ENCODE results near the gene TAMALIN. TPM values are rescaled to one million over a fixed set of nuclear protein-coding genes. Genes with fewer than 3 reads are reported as not detected.

TAMALIN gene
- total RNA-seq, 3 donors from 2014 or later (not counting 1 experiment from before 2014, with no cell fraction given) = 403 to 663 (median 424) TPM

DNA sequence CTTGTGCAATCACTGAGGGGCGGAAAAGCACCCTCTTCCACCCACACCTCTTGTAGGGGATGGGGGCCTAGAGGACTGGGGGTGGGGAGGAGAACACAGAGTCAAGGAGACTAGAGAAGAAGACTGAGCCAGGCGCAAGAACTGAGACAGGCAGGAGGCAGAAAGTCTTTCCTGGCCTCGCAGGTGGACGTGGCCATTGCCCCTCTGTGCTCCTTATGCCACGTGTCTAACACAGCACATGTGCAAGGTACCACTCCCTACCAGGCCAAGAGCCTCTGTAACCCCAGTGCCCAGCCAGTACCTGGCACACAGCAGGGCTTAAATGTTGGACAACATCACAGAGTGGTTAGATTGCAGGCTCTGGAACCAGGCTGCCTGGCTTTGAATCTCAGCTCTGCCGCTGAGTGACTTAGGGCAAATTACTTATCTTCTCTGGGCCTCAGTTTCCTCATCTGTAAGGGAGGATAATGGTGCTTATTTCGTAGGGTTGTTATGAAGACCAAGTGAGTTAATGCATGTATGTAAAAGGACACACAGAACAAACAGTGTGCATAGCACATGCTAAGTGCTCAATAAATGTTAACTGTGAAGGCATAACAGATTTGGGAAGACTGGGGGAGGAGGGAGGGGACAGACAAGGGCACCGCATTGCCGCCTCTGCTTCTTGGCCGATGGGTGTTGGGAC, 1.4 kb upstream of the TAMALIN start:
- no peak overlapping the region for H3K27ac ChIP-seq (ENCODE audit: low read length)

DNA sequence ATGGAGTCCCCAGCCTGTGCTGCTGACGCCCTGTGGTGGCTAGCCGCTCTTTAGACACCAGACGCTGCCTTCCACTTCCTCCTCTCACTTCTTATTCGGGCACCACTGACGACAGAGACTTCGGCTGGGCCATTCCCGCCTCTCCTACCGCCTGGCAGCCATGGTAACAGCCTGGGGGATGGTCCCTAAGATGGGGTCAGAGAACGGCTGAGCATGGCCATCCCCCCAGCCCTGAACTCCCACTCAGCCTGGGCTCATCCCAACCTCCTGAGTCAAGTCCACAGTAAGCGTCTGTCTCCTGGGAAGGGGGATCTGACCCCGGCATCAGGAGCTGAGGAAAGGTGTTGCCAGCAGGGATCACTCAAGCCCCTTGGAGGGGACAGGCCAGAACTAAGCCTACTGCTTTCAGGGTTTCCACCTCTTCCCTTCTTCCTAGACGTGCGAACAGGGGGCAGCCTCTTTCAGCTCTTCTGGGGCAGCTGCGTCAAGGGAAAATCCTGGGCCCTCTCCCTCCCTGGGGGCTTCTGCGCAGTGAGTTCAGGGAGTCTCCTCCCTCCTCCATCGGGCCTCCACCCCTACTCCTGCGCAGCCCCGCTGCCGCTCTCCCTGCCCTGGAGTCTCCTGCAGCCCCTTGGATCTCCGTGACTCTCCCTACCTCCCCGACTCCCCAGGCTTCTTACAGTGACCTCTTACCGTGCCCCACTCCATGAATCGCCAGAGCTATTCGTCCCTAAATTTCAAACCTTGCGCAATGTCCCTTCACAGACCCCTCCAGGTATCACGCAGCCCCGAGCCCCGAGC, 643 bp upstream of the TAMALIN start:
- Mint-ChIP-seq H3K4me1 (peaks cover 27 to 34% of the 10 kb centered on the region in 2 donors), H3K36me3 (no peaks in the 10 kb centered on the region), H3K4me3 (peak overlapping the region; percentile 86), H3K27me3 (ENCODE audit: low read depth in 2 of 2) (no peaks in the 10 kb centered on the region), H3K9me3 (no peaks in the 10 kb centered on the region), H3K27ac (peak overlapping the region; percentile 90 to 94)
- H3K27ac ChIP-seq (ENCODE audit: low read length) = peak overlapping the region; percentile 61
- peak; percentile 58 to 78 (median 70) for ATAC-seq
- H3K4me3 ChIP-seq (ENCODE audit: low read length) = peak overlapping the region; percentile 34
- H3K4me1 ChIP-seq (ENCODE audit: control insufficient read depth, insufficient read depth, low read length) = peaks cover 31% of the 10 kb centered on the region
- no peaks in the 10 kb centered on the region for H3K36me3 ChIP-seq (ENCODE audit: control insufficient read depth, insufficient read depth, low read length)
- TF ChIP-seq, protein P1, sequence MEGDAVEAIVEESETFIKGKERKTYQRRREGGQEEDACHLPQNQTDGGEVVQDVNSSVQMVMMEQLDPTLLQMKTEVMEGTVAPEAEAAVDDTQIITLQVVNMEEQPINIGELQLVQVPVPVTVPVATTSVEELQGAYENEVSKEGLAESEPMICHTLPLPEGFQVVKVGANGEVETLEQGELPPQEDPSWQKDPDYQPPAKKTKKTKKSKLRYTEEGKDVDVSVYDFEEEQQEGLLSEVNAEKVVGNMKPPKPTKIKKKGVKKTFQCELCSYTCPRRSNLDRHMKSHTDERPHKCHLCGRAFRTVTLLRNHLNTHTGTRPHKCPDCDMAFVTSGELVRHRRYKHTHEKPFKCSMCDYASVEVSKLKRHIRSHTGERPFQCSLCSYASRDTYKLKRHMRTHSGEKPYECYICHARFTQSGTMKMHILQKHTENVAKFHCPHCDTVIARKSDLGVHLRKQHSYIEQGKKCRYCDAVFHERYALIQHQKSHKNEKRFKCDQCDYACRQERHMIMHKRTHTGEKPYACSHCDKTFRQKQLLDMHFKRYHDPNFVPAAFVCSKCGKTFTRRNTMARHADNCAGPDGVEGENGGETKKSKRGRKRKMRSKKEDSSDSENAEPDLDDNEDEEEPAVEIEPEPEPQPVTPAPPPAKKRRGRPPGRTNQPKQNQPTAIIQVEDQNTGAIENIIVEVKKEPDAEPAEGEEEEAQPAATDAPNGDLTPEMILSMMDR (IDR thresholded peaks at IDR 0.05) = no peak
- peak; percentile 62 to 68 for DNase-seq
- peaks cover 4% of the 10 kb centered on the region for H3K27me3 ChIP-seq (ENCODE audit: control insufficient read depth, insufficient read depth, low read length)
- WGBS (ENCODE audit: insufficient coverage) = 16% methylated on average over 28 of the region's 28 CpGs
- intact Hi-C loops (cut with micrococcal nuclease) = loop anchor here (1.0 kb wide), 2 partner anchors 17 to 44 kb away; no protein-coding TSS in a partner anchor
- H3K9me3 ChIP-seq (ENCODE audit: control insufficient read depth, insufficient read depth, low read length) = no peaks in the 10 kb centered on the region

More for the DNA sequence above, 1.4 kb upstream of the TAMALIN start:
- Histone ChIP-seq H3K36me3 (ENCODE audit: control insufficient read depth, insufficient read depth, low read length) (no peaks in the 10 kb centered on the region), H3K9me3 (ENCODE audit: control insufficient read depth, insufficient read depth, low read length) (no peaks in the 10 kb centered on the region), H3K4me3 (ENCODE audit: low read length) (no peak overlapping the region), H3K27me3 (ENCODE audit: control insufficient read depth, insufficient read depth, low read length) (peaks cover 4% of the 10 kb centered on the region), H3K4me1 (ENCODE audit: control insufficient read depth, insufficient read depth, low read length) (peaks cover 31% of the 10 kb centered on the region)
- intact Hi-C loops (cut with micrococcal nuclease) = no loop called here
- peak overlapping the region; percentile 86 for H3K4me3 Mint-ChIP-seq
- H3K27ac Mint-ChIP-seq = peak overlapping the region; percentile 90 to 94
- no peaks in the 10 kb centered on the region for H3K27me3 Mint-ChIP-seq (ENCODE audit: low read depth in 2 of 2)
- 66% methylated on average over 9 of the region's 10 CpGs for WGBS (ENCODE audit: insufficient coverage)
- TF ChIP-seq, protein P1 (IDR thresholded peaks at IDR 0.05) = no peak
- H3K9me3 Mint-ChIP-seq = no peaks in the 10 kb centered on the region
- DNase-seq = no peak
- no peaks in the 10 kb centered on the region for H3K36me3 Mint-ChIP-seq
- H3K4me1 Mint-ChIP-seq = peaks cover 27 to 34% of the 10 kb centered on the region in 2 donors
- ATAC-seq = no peak

DNA sequence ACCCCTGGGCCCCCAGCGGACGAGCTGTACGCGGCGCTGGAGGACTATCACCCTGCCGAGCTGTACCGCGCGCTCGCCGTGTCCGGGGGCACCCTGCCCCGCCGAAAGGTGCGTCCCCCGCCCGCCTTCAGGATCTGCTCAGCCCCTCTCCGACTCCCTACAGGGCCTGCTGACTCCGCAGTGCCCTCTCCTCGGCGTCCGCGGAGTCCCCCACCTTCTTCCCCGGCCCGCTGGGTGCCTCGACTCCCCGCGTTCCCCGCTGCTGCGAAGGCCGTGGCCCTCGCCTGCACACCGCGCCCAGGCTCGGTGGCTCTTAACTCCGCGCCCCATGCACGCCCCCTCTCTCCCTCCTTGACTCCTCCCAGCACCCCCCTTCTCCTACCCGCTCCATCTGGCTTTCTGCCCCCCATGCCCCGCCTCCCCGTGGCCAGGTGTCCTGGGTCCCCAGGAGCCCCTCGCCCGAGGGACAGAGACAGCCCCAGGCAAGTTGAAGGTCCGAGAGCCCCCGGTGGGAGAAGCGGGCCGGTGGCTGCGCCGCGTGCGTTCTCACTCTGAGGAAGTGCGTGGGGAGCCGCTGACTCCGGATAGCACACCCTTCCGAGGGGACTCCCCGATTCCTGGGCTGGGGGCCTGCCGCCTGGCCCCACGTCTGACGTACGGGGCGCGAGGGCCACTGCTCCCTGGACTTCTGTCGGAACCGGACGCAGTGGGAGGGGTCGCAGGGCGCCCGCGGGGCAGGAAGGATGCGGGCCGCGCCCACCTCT, 594 bp downstream of the TAMALIN start:
- peaks cover 27 to 34% of the 10 kb centered on the region in 2 donors for H3K4me1 Mint-ChIP-seq
- Histone ChIP-seq H3K9me3 (ENCODE audit: control insufficient read depth, insufficient read depth, low read length) (no peaks in the 10 kb centered on the region), H3K27ac (ENCODE audit: low read length) (peak overlapping the region; percentile 59), H3K36me3 (ENCODE audit: control insufficient read depth, insufficient read depth, low read length) (no peaks in the 10 kb centered on the region), H3K4me3 (ENCODE audit: low read length) (peak overlapping the region; percentile 69), H3K27me3 (ENCODE audit: control insufficient read depth, insufficient read depth, low read length) (peaks cover 4% of the 10 kb centered on the region), H3K4me1 (ENCODE audit: control insufficient read depth, insufficient read depth, low read length) (peaks cover 31% of the 10 kb centered on the region)
- H3K27me3 Mint-ChIP-seq (ENCODE audit: low read depth in 2 of 2) = no peaks in the 10 kb centered on the region
- peak; percentile 65 to 83 for DNase-seq
- peak; percentile 33 to 60 (median 43) for ATAC-seq
- H3K9me3 Mint-ChIP-seq = no peaks in the 10 kb centered on the region
- WGBS (ENCODE audit: insufficient coverage) = under 1% methylated on average over 72 of the region's 72 CpGs
- TF ChIP-seq, protein P1 (IDR thresholded peaks at IDR 0.05) = no peak
- peak overlapping the region; percentile 93 for H3K4me3 Mint-ChIP-seq
- intact Hi-C loops (cut with micrococcal nuclease) = no loop called here
- H3K36me3 Mint-ChIP-seq = no peaks in the 10 kb centered on the region
- peak overlapping the region; percentile 90 to 95 for H3K27ac Mint-ChIP-seq
